GM12878 (cell line): ENCODE measurements around the gene HSPB6. TPM values are rescaled to one million over a fixed set of nuclear protein-coding genes. Genes with fewer than 3 reads are reported as not detected.

Experiments used
- BCL3 ChIP-seq: IDR thresholded peaks from 2 replicates; pipeline ENCODE4 v1.6.1; 2011; ENCODE audit warnings: borderline replicate concordance, low read depth, mild to moderate bottlenecking, moderate library complexity, low read length; ENCODE audit not compliant: insufficient read depth, poor library complexity, severe bottlenecking
- BCLAF1 ChIP-seq: fragments of 450-650 bp; IDR thresholded peaks from 2 replicates; pipeline ENCODE4 v1.6.1; 2017; ENCODE audit warnings: antibody characterized with exemption, mild to moderate bottlenecking, moderate library complexity
- CHD1 ChIP-seq: IDR thresholded peaks from 2 replicates; pipeline ENCODE4 v1.6.1; 2012; ENCODE audit warnings: low read depth, low read length, improper control_type of control experiment
- CREB1 ChIP-seq: IDR thresholded peaks from 2 replicates; pipeline ENCODE4 v1.6.1; 2012; ENCODE audit warnings: low read depth, mild to moderate bottlenecking, inconsistent platforms
- CREM ChIP-seq: IDR thresholded peaks from 2 replicates; pipeline ENCODE4 v1.6.1; 2014; ENCODE audit warnings: antibody characterized with exemption, low read depth
- DPF2 ChIP-seq: fragments of 450-650 bp; IDR thresholded peaks from 2 replicates; pipeline ENCODE4 v1.6.1; 2017; ENCODE audit warnings: mild to moderate bottlenecking
- FOS ChIP-seq: IDR thresholded peaks from 3 replicates; pipeline ENCODE4 v1.6.1; 2011; ENCODE audit warnings: borderline replicate concordance; ENCODE audit not compliant: insufficient read length; ENCODE audit errors: extremely low read depth
- HSF1 ChIP-seq: fragments of 150-350 bp; IDR thresholded peaks from 2 replicates; pipeline ENCODE4 v1.6.1; 2014; ENCODE audit warnings: mild to moderate bottlenecking, low read depth, low read length
- KLF5 ChIP-seq: fragments of 450-650 bp; IDR thresholded peaks from 2 replicates; pipeline ENCODE4 v1.6.1; 2014; ENCODE audit warnings: mild to moderate bottlenecking; ENCODE audit not compliant: partially characterized antibody
- LARP7 ChIP-seq: fragments of 450-650 bp; IDR thresholded peaks from 2 replicates; pipeline ENCODE4 v1.6.1; 2017; ENCODE audit warnings: mild to moderate bottlenecking
- MXI1 ChIP-seq: fragments of 150-350 bp; IDR thresholded peaks from 2 replicates; pipeline ENCODE4 v1.6.1; 2011; ENCODE audit warnings: low read depth, mild to moderate bottlenecking, inconsistent platforms, low read length, improper control_type of control experiment
- PAX5 ChIP-seq: IDR thresholded peaks from 2 replicates; pipeline ENCODE4 v1.6.1; 2011; ENCODE audit warnings: low read depth, low read length, borderline replicate concordance
- POLR2AphosphoS5 ChIP-seq: IDR thresholded peaks from 2 replicates; pipeline ENCODE4 v1.6.1; 2011; ENCODE audit warnings: mild to moderate bottlenecking, low read length, inconsistent platforms
- RELB ChIP-seq: fragments of 450-650 bp; IDR thresholded peaks from 2 replicates; pipeline ENCODE4 v1.6.1; 2017; ENCODE audit warnings: low read depth, mild to moderate bottlenecking, moderate library complexity
- SIN3A ChIP-seq: IDR thresholded peaks from 2 replicates; pipeline ENCODE4 v1.6.1; 2012; ENCODE audit warnings: low read depth, low read length, improper control_type of control experiment
- SMARCA5 ChIP-seq: fragments of 450-650 bp; IDR thresholded peaks from 2 replicates; pipeline ENCODE4 v1.6.1; 2017; ENCODE audit warnings: mild to moderate bottlenecking
- SP1 ChIP-seq: IDR thresholded peaks from one replicate; pipeline ENCODE4 v1.6.1; 2011; ENCODE audit warnings: low read depth, low read length
- SREBF2 ChIP-seq: IDR thresholded peaks from 2 replicates; pipeline ENCODE4 v1.6.1; 2012; ENCODE audit warnings: mild to moderate bottlenecking, low read length
- TAF1 ChIP-seq: IDR thresholded peaks from 2 replicates; pipeline ENCODE4 v1.6.1; 2011; ENCODE audit warnings: mild to moderate bottlenecking, low read depth, low read length, borderline replicate concordance
- TBL1XR1 ChIP-seq: IDR thresholded peaks from 2 replicates; pipeline ENCODE4 v1.6.1; 2012; ENCODE audit warnings: low read depth, low read length, improper control_type of control experiment
- TCF3 ChIP-seq: IDR thresholded peaks from 2 replicates; pipeline ENCODE4 v1.6.1; 2012; ENCODE audit warnings: low read depth, mild to moderate bottlenecking, low read length, borderline replicate concordance; ENCODE audit not compliant: insufficient read depth
- YY1 ChIP-seq: IDR thresholded peaks from 2 replicates; pipeline ENCODE4 v1.6.1; 2011; ENCODE audit warnings: low read depth, mild to moderate bottlenecking, low read length
- ZNF207 ChIP-seq: fragments of 450-650 bp; IDR thresholded peaks from 2 replicates; pipeline ENCODE4 v1.6.1; 2014; ENCODE audit warnings: antibody characterized with exemption, mild to moderate bottlenecking, borderline replicate concordance
- polyA plus RNA-seq, 11 experiments: library from polyadenylated mRNA; depleted of rRNA in 4 of 11; unstranded in 6 of 11; stranded (reverse) in 5 of 11; fragments of >200 nt; fragmentation: Nextera tagmentation in 4 of 11; fragmentation: Illumina TruSeq in 1 of 11; extraction: Ambion mirVana in 4 of 11; extraction: Trizol in 1 of 11; gene quantifications; 1 replicate in 1 of 11; 2 replicates in 10 of 11; pipeline versions ENCODE4 v1.2.1 to v1.2.3, GENCODE V29; 2011 to 2016; ENCODE audit warnings: inconsistent platforms in 2 of 11, missing spikeins in 2 of 11, low read depth in 1 of 11
- total RNA-seq, 4 experiments: library from RNA; depleted of rRNA in 3 of 4; stranded (reverse); fragments of >200 nt in 3 of 4; fragmentation: Illumina TruSeq in 1 of 4; extraction: Trizol in 1 of 4; gene quantifications; 2 replicates each; pipeline versions ENCODE4 v1.2.1 to v1.2.3, GENCODE V29; 2013 to 2021

The HSPB6 gene
- total and polyA plus RNA-seq, 10 of the 15 experiments (the other 5 are each of a cell fraction or from before 2014, with no cell fraction given), result 0.09 to 1.6 (median 0.36) TPM; not detected in 4

GRCh38 chr19:35712567-35713505, 44.0 kb downstream of the HSPB6 start (continued):
- peak; percentile 70; the same call in 1 of the 2 replicates for TF ChIP-seq RELB
- TF ChIP-seq PAX5, result 0 out of 2 replicates have a peak, but pooled peaks have one; percentile 29
- peak; percentile 96 for TF ChIP-seq CREB1
- TF ChIP-seq LARP7, result peak; percentile 48; the same call in 1 of the 2 replicates
- TF ChIP-seq POLR2AphosphoS5, result peak; percentile 92
- TF ChIP-seq CREM, result peak; percentile 97
- no peak for TF ChIP-seq BCLAF1
- peak; percentile 11; the same call in 1 of the 2 replicates for TF ChIP-seq YY1
- TF ChIP-seq KLF5, result peak; percentile 40
- no peak for TF ChIP-seq HSF1
- peak; percentile 62 for TF ChIP-seq SIN3A
- TF ChIP-seq TAF1, result peak; percentile 86
- TF ChIP-seq ZNF207, result peak; percentile 64; the same call in 1 of the 2 replicates
- TF ChIP-seq TBL1XR1, result no peak
- 0 out of 2 replicates have a peak, but pooled peaks have one; percentile 2 for TF ChIP-seq TCF3
- TF ChIP-seq SREBF2, result no peak
- peak; percentile 90 for TF ChIP-seq SMARCA5
- peak; percentile 57 for TF ChIP-seq MXI1
- 0 out of 2 replicates have a peak, but pooled peaks have one; percentile 52 for TF ChIP-seq CHD1
- no peak for TF ChIP-seq FOS
- TF ChIP-seq SP1, result peak; percentile 79
- TF ChIP-seq BCL3, result no peak
- TF ChIP-seq DPF2, result peak; percentile 84
